HG02623 (cell line): ENCODE data around the gene SIAH1.
"Not testable (repeated sequence)": the region's sequence is repeated elsewhere in the genome, so short reads cannot be mapped to it uniquely, and the experiment has no call there.

Source experiments
- ATAC-seq: cut with Tn5 transposase; IDR thresholded peaks from one replicate; pipeline ENCODE4 v1.9.1; 2021; ENCODE audit warnings: moderate library complexity; ENCODE audit not compliant: unreplicated experiment

Gene SIAH1

GRCh38 chr16:48367441-48368049, 17.7 kb downstream of the SIAH1 start:
- ATAC-seq = no peak

- ATAC-seq = peak; percentile 53
Observed at GRCh38 chr16:48366165-48367093, 18.8 kb downstream of the SIAH1 start.

- ATAC-seq = peak; percentile 84
Observed at GRCh38 chr16:48365601-48366164, 19.5 kb downstream of the SIAH1 start.

GRCh38 chr16:48365025-48365600, 20.1 kb downstream of the SIAH1 start:
- ATAC-seq = no peak

- no peak for ATAC-seq
Observed at GRCh38 chr16:48361540-48362144, 23.6 kb downstream of the SIAH1 start.

GRCh38 chr16:48361012-48361411, 24.2 kb downstream of the SIAH1 start:
- no peak for ATAC-seq

- no peak for ATAC-seq
Observed at GRCh38 chr16:48359983-48360382, 25.2 kb downstream of the SIAH1 start.

GRCh38 chr16:48358419-48358818, 26.8 kb downstream of the SIAH1 start:
- no peak for ATAC-seq

GRCh38 chr16:48356633-48357376, 28.4 kb downstream of the SIAH1 start:
- no peak for ATAC-seq

GRCh38 chr16:48354877-48355855, 30.0 kb downstream of the SIAH1 start:
- ATAC-seq = no peak

GRCh38 chr16:48354385-48354784, 30.8 kb downstream of the SIAH1 start:
- not testable (repeated sequence) for ATAC-seq

- ATAC-seq = no peak
Observed at GRCh38 chr16:48353565-48354163, 31.5 kb downstream of the SIAH1 start.

- no peak for ATAC-seq
Observed at GRCh38 chr16:48352648-48353390, 32.4 kb downstream of the SIAH1 start.

- no peak for ATAC-seq
Observed at GRCh38 chr16:48350736-48351135, 34.5 kb downstream of the SIAH1 start.

GRCh38 chr16:48347980-48348379, 37.2 kb downstream of the SIAH1 start:
- ATAC-seq = no peak

- ATAC-seq = no peak
Observed at GRCh38 chr16:48347191-48347865, 37.9 kb downstream of the SIAH1 start.

- ATAC-seq = no peak
Observed at GRCh38 chr16:48342591-48342990, 42.6 kb downstream of the SIAH1 start.

GRCh38 chr16:48340054-48340453, 45.2 kb downstream of the SIAH1 start:
- no peak for ATAC-seq
